Measurements from ENCODE around the gene ANO6.

The ANO6 gene

DNA sequence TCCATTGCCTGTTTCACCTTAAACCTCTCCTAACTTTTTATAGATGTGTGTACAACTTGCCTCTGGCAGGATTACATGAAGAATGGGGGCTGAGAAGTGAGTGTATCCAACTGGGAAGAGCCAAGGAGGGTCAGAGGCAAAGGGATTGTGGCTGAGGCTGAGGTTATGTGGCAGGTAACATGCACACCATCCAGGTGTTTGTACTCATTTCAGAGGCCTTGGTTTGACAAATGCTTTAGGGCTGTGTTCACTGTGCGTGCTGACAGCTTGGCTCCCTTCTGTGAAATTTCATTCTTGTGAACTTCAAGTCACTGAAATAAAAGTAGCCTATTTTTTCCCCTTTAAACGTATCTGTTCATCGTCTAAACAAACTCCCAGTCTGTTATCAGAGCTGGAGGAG lies 47.7 kb downstream of the ANO6 start:
- Histone ChIP-seq H3K36me3 (ENCODE audit: control insufficient read depth, insufficient read depth, low read length) (no peaks in the 10 kb centered on the region), H3K4me1 (ENCODE audit: control insufficient read depth, insufficient read depth, low read length) (peaks cover 17% of the 10 kb centered on the region), H3K9ac (ENCODE audit: low read length) (no peak overlapping the region), H3K27me3 (ENCODE audit: control insufficient read depth, insufficient read depth, low read length) (no peaks in the 10 kb centered on the region), H3K27ac (ENCODE audit: low read depth, low read length) (no peak overlapping the region), H3K9me3 (ENCODE audit: control insufficient read depth, insufficient read depth, low read depth, low read length) (no peaks in the 10 kb centered on the region), H3K4me3 (ENCODE audit: low read depth, low read length) (no peak overlapping the region)

DNA sequence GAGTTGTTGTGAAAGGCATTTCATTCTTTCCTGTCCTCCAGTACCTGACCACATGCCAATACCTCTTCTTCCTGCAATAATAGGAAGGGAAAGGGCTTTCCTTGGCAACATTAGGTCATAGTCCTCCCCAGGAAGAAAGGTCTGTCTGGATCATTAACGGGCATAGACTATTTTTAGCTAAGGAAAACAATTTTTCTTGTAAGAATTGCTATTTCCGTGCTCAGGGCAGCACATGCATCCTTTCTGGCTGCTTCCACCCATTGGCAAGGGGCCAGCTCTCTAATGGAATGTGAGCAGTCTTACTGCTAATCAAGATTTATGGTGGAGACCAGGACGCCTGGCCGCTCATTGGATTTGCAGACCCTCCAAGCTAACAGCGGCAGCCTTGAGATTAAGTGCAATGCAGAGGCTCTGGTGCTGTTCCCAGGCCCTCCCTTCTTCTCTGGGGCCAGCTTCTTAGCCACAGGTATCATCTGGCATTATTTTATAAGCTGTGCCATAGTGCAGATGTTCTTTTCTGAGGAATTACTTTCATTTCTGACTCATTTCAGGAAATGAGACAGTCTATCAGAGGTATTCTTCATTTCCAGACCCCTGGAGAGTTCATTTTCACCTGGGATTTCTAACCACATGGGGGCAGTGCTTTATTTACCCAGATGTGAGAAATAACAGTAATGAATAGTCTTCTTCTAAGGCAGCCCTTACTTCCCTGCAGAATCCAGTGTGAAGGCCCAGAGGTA lies 52.9 kb downstream of the ANO6 start:
- no peaks in the 10 kb centered on the region for H3K27me3 ChIP-seq (ENCODE audit: control insufficient read depth, insufficient read depth, low read length)
- no peaks in the 10 kb centered on the region for H3K9me3 ChIP-seq (ENCODE audit: control insufficient read depth, insufficient read depth, low read depth, low read length)
- H3K36me3 ChIP-seq (ENCODE audit: control insufficient read depth, insufficient read depth, low read length) = no peaks in the 10 kb centered on the region
- H3K4me1 ChIP-seq (ENCODE audit: control insufficient read depth, insufficient read depth, low read length) = peaks cover 11% of the 10 kb centered on the region
- no peak overlapping the region for H3K4me3 ChIP-seq (ENCODE audit: low read depth, low read length)
- H3K9ac ChIP-seq (ENCODE audit: low read length) = no peak overlapping the region
- H3K27ac ChIP-seq (ENCODE audit: low read depth, low read length) = peak overlapping the region; percentile 17; the same call in 1 of the 2 replicates

DNA sequence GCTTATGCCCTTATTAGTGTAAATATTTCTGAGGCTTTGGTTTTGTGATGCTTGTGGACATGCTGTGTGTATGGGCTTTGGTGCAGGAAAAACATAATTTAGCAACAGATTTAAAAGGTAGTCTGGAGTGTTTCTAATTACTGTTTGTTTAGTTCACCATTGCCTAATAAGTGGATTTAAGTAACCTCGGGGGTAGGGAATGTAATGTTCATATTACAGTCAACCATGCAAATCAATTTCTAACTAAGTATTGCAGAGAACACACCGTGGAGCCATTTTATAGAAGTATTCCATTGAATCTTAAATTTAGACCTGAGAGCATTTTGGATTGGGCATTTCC lies 53.5 kb downstream of the ANO6 start:
- Histone ChIP-seq H3K36me3 (ENCODE audit: control insufficient read depth, insufficient read depth, low read length) (no peaks in the 10 kb centered on the region), H3K27ac (ENCODE audit: low read depth, low read length) (no peak overlapping the region), H3K9ac (ENCODE audit: low read length) (no peak overlapping the region), H3K9me3 (ENCODE audit: control insufficient read depth, insufficient read depth, low read depth, low read length) (no peaks in the 10 kb centered on the region), H3K4me1 (ENCODE audit: control insufficient read depth, insufficient read depth, low read length) (peaks cover 11% of the 10 kb centered on the region), H3K27me3 (ENCODE audit: control insufficient read depth, insufficient read depth, low read length) (no peaks in the 10 kb centered on the region), H3K4me3 (ENCODE audit: low read depth, low read length) (no peak overlapping the region)

DNA sequence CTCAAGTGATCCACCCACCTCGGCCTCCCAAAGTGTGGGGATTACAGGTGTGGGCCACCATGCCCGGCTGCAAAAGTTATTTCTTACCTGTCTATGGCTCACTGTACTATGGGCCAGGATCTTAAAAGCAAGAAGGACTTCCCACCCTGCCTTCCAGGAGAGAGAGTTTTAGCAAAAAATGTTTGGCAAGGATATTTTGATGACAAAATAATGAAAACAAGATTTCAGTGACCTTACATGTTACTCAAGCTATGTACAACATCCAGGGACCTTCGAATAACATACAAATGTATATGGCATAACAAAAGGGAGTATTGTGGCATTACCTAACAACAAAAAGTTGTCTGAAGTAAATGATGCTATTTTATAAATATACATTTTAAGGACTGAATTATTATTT lies 55.1 kb downstream of the ANO6 start:
- Histone ChIP-seq H3K4me1 (ENCODE audit: control insufficient read depth, insufficient read depth, low read length) (peaks cover 11% of the 10 kb centered on the region), H3K4me3 (ENCODE audit: low read depth, low read length) (no peak overlapping the region)

DNA sequence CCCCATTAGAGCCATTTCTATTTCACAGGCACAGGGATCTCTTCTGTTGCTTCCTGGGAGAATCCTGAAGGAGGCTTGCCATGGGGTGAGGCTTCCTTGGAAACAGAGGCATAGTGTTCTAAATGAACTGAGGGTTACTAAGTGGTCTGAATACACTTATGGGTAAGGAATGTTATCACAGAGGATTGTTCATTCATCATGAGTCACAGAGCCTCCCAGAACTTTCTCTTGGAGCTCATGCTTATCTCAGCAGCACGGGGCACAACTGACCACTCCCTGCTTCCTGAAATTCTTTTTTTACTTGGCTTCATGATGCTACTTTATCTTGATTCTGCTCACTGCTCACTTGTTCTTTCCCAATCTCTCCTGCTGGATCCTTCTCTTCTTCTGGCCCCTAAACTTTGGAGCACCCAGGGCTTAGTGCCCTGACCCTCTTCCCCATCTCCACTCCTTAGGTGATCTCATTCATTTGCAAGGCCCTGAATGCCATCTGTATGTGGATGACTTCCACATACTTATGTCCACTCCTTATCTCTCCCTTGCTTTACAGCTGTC lies 57.9 kb downstream of the ANO6 start:
- Histone ChIP-seq H3K4me3 (ENCODE audit: low read depth, low read length) (no peak overlapping the region), H3K36me3 (ENCODE audit: control insufficient read depth, insufficient read depth, low read length) (no peaks in the 10 kb centered on the region), H3K27ac (ENCODE audit: low read depth, low read length) (no peak overlapping the region), H3K9ac (ENCODE audit: low read length) (no peak overlapping the region), H3K4me1 (ENCODE audit: control insufficient read depth, insufficient read depth, low read length) (peaks cover 11% of the 10 kb centered on the region), H3K27me3 (ENCODE audit: control insufficient read depth, insufficient read depth, low read length) (no peaks in the 10 kb centered on the region), H3K9me3 (ENCODE audit: control insufficient read depth, insufficient read depth, low read depth, low read length) (no peaks in the 10 kb centered on the region)

More for the DNA sequence above, 55.1 kb downstream of the ANO6 start:
- Histone ChIP-seq H3K27ac (ENCODE audit: low read depth, low read length) (no peak overlapping the region), H3K9ac (ENCODE audit: low read length) (no peak overlapping the region), H3K27me3 (ENCODE audit: control insufficient read depth, insufficient read depth, low read length) (no peaks in the 10 kb centered on the region), H3K36me3 (ENCODE audit: control insufficient read depth, insufficient read depth, low read length) (no peaks in the 10 kb centered on the region), H3K9me3 (ENCODE audit: control insufficient read depth, insufficient read depth, low read depth, low read length) (no peaks in the 10 kb centered on the region)

DNA sequence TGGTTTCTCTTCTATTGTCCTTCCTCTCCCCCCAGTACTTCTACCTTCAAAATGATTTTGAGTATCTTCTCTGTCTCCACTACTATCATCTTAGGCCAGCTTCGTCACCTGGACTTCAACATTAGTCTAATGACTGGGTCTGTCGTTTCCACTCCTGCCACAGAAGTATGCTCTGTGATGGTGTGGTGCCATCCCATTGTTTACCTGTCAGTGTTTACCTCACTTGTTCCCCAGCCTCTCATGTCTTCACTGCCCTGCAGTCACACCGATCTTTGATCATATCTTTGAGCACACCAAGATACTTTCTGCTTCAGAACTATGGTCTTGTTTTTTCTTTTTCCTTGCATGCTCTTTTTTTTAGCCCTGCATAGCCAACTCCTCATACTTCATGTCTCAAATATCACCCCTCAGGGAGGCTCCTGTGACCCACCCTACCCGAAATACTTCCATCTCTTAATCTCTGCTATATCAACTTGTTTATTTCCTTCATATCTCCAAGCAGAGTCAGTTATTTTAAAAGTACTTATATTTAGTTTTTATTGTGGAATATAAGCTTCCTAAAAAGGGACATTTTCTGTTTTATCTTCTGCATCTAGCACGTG lies 60.4 kb downstream of the ANO6 start:
- Histone ChIP-seq H3K27me3 (ENCODE audit: control insufficient read depth, insufficient read depth, low read length) (no peaks in the 10 kb centered on the region), H3K9me3 (ENCODE audit: control insufficient read depth, insufficient read depth, low read depth, low read length) (no peaks in the 10 kb centered on the region), H3K4me1 (ENCODE audit: control insufficient read depth, insufficient read depth, low read length) (peaks cover 4% of the 10 kb centered on the region; the same call in 1 of the 2 replicates), H3K9ac (ENCODE audit: low read length) (no peak overlapping the region), H3K4me3 (ENCODE audit: low read depth, low read length) (no peak overlapping the region), H3K36me3 (ENCODE audit: control insufficient read depth, insufficient read depth, low read length) (0 out of 2 replicates have a peak, but pooled peaks cover 6% of the 10 kb centered on the region), H3K27ac (ENCODE audit: low read depth, low read length) (no peak overlapping the region)

DNA sequence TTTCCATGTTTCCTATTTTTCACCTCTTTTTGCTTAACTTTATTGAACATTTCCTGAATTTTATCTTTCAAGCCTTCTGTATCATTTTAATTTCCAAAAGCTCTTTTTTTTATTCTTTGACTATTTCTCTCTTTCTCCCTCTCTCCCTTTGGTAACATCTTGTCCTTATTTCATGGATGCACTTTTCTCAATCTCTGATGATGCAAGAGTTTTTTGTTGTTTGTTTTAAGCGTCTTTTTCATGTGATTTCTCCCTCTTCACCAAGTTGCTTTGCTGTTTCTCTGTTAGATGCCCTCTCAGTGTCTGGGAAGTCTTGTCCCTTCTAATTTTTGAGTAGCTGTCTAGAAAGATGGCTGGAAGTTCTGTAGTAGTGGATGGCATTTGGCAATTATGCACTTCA lies 62.6 kb downstream of the ANO6 start:
- Histone ChIP-seq H3K9me3 (ENCODE audit: control insufficient read depth, insufficient read depth, low read depth, low read length) (no peaks in the 10 kb centered on the region), H3K4me3 (ENCODE audit: low read depth, low read length) (no peak overlapping the region), H3K4me1 (ENCODE audit: control insufficient read depth, insufficient read depth, low read length) (peaks cover 9% of the 10 kb centered on the region), H3K36me3 (ENCODE audit: control insufficient read depth, insufficient read depth, low read length) (0 out of 2 replicates have a peak, but pooled peaks cover 6% of the 10 kb centered on the region), H3K9ac (ENCODE audit: low read length) (no peak overlapping the region), H3K27ac (ENCODE audit: low read depth, low read length) (no peak overlapping the region), H3K27me3 (ENCODE audit: control insufficient read depth, insufficient read depth, low read length) (no peaks in the 10 kb centered on the region)

DNA sequence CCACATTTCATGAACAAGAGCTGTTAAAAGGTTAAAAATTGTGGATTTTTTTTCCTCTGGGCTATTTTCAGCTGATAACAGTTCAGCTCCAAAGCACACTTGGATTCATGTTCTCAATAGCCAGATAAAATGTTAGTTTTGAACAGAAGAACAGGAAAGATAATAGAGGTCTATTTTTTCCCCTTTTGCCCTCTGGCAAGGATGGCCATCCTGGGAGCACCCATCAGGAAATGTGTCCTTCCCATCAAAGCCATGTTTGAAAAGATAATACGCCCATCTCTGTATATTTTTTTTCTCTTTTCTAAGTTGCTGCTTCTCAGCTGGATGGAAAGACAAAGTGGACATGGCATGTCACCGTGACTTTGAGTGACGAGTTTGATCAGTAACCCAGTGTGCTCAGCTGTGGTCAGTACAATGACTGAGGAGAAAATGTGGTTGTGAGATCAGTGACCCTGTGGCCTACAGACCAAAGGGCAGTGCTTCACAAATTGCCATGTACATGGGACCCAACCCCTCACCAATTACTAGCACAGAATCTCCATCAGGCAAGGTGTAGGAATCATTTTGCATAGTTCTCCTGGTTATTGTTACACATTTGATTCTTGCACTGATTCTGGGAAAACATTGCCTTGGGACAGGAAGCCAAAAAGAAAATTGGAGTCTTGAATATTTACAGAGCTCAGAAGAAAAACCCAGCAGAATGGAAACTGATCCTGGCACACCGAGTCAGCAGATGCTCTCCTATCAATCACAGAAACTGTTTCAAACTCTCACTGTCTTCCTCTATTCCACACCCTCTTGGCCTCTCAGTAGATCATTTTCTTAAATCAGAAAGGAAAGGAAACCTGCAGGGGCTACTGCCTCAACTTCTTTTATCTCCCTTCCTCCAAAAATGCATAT lies 64.3 kb downstream of the ANO6 start:
- Histone ChIP-seq H3K4me3 (ENCODE audit: low read depth, low read length) (no peak overlapping the region), H3K27me3 (ENCODE audit: control insufficient read depth, insufficient read depth, low read length) (no peaks in the 10 kb centered on the region), H3K27ac (ENCODE audit: low read depth, low read length) (no peak overlapping the region), H3K9me3 (ENCODE audit: control insufficient read depth, insufficient read depth, low read depth, low read length) (no peaks in the 10 kb centered on the region), H3K36me3 (ENCODE audit: control insufficient read depth, insufficient read depth, low read length) (0 out of 2 replicates have a peak, but pooled peaks cover 6% of the 10 kb centered on the region), H3K4me1 (ENCODE audit: control insufficient read depth, insufficient read depth, low read length) (peaks cover 25% of the 10 kb centered on the region), H3K9ac (ENCODE audit: low read length) (no peak overlapping the region)

DNA sequence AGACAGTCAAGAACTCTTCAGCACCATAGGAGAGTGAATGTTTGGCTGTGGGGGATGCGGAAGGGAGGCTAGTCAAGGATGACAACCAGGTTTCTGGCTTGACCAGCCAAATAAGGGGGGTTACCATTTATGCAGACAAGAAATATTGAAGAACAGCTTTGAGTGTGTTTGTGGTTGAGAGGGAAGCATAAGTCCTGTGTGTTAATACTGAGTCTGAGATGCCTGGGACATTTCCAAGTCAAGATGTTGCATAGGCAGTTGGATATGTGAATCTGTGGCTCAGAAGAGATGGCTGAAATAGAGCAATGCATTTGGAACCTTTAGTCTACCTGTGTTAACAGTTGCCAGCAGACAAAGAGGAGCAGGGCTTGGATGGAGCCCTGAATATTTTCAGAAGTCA lies 66.1 kb downstream of the ANO6 start:
- H3K9ac ChIP-seq (ENCODE audit: low read length) = no peak overlapping the region
- H3K4me1 ChIP-seq (ENCODE audit: control insufficient read depth, insufficient read depth, low read length) = peaks cover 21% of the 10 kb centered on the region
- H3K27ac ChIP-seq (ENCODE audit: low read depth, low read length) = no peak overlapping the region

DNA sequence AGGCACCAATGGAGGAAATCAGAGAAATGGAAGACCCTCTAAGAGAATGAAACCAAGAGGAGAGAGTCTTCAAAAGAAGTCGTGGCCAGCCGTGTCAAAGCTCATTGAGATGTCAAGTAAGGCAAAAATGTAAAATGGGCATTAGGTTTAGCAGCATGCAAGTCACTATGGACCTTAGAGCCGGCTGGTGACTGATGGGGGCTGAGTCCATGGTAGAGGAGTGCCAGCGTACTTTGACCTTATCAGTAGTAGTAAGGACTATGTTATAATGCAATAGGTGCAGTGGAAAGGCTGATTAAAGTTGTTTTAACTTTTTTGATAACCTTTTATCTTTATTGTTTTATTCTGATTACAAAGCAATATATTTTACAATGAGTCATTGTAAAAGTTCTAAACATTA lies 66.5 kb downstream of the ANO6 start:
- Histone ChIP-seq H3K36me3 (ENCODE audit: control insufficient read depth, insufficient read depth, low read length) (0 out of 2 replicates have a peak, but pooled peaks cover 6% of the 10 kb centered on the region), H3K27ac (ENCODE audit: low read depth, low read length) (no peak overlapping the region), H3K4me1 (ENCODE audit: control insufficient read depth, insufficient read depth, low read length) (peaks cover 21% of the 10 kb centered on the region), H3K9me3 (ENCODE audit: control insufficient read depth, insufficient read depth, low read depth, low read length) (no peaks in the 10 kb centered on the region), H3K4me3 (ENCODE audit: low read depth, low read length) (no peak overlapping the region), H3K9ac (ENCODE audit: low read length) (no peak overlapping the region), H3K27me3 (ENCODE audit: control insufficient read depth, insufficient read depth, low read length) (no peaks in the 10 kb centered on the region)

More for the DNA sequence above, 66.1 kb downstream of the ANO6 start:
- Histone ChIP-seq H3K9me3 (ENCODE audit: control insufficient read depth, insufficient read depth, low read depth, low read length) (no peaks in the 10 kb centered on the region), H3K4me3 (ENCODE audit: low read depth, low read length) (no peak overlapping the region), H3K27me3 (ENCODE audit: control insufficient read depth, insufficient read depth, low read length) (no peaks in the 10 kb centered on the region), H3K36me3 (ENCODE audit: control insufficient read depth, insufficient read depth, low read length) (0 out of 2 replicates have a peak, but pooled peaks cover 6% of the 10 kb centered on the region)
